GM12878 (cell line): ENCODE data around the gene RND1. TPM values are rescaled to one million over a fixed set of nuclear protein-coding genes. Genes with fewer than 3 reads are reported as not detected.

Experiments
- ATAC-seq: fragments of 200-7000 bp; cut with Tn5 transposase; 3 replicates; pipeline ENCODE4 v1.9.1; 2020; ENCODE audit warnings: mild to moderate bottlenecking, moderate library complexity
- BruUV-seq: library from RNA; stranded (reverse); fragments of 400-500 nt; replicated peaks from 2 replicates; lab custom pipeline; 2021; lab: Mats Ljungman, UMichigan
- CTCF ChIA-PET: fragments of 300-600 bp; sonication (Branson Sonifier 250); formaldehyde crosslinking; extraction: SDS; loops from one replicate; lab custom pipeline; 2021; ENCODE audit warnings: inconsistent platforms; lab: Yijun Ruan, JAX
- POLR2A ChIA-PET: fragments of 350-600 bp; formaldehyde crosslinking; extraction: SDS; loops from one replicate; lab custom pipeline; 2021; ENCODE audit warnings: inconsistent platforms; lab: Charles Lee
- RAD21 ChIA-PET: fragments of 300-600 bp; sonication (Branson Sonifier 250); formaldehyde crosslinking; loops from one replicate; lab custom pipeline; 2023; ENCODE audit warnings: antibody characterized with exemption; ENCODE audit not compliant: unreplicated experiment; lab: Charles Lee
- SMC1A ChIA-PET: fragments of 300-600 bp; sonication (Branson Sonifier 250); formaldehyde crosslinking; loops from one replicate; lab custom pipeline; 2023; ENCODE audit not compliant: unreplicated experiment, uncharacterized antibody; lab: Charles Lee
- DNase-seq: peaks from one replicate; pipeline ENCODE4 v3.0.0-alpha.2; 2011; ENCODE audit warnings: low read depth, low spot score
- FAIRE-seq: peaks from 3 replicates; lab custom pipeline; 2011; peaks lifted over from hg19 to GRCh38; lab: Jason Lieb, UNC
- H2AFZ ChIP-seq: 2 replicates; pipeline ENCODE4 v1.6.0; 2011; ENCODE audit warnings: low read depth, low read length, control low read depth; ENCODE audit not compliant: control insufficient read depth
- H3K27ac ChIP-seq: 2 replicates; pipeline ENCODE4 v1.5.1; 2011; ENCODE audit warnings: control low read depth; ENCODE audit not compliant: control insufficient read depth, insufficient read depth
- H3K27me3 ChIP-seq, 2 experiments: replicated peaks in 1 of 2; 2 replicates each; pipeline versions ENCODE4 v1.6.0 to v1.6.1; 2011; ENCODE audit warnings: low read length in 1 of 2; ENCODE audit not compliant: control insufficient read depth in 2 of 2, insufficient read depth in 2 of 2
- H3K36me3 ChIP-seq, 2 experiments: 2 replicates each; pipeline ENCODE4 v1.5.1; 2011; ENCODE audit warnings: low read length in 1 of 2; ENCODE audit not compliant: control insufficient read depth in 2 of 2, insufficient read depth in 2 of 2
- H3K4me1 ChIP-seq: 2 replicates; pipeline ENCODE4 v1.6.1; 2011; ENCODE audit warnings: mild to moderate bottlenecking, low read length, moderate library complexity, mixed read lengths; ENCODE audit not compliant: control insufficient read depth, insufficient read depth
- H3K4me2 ChIP-seq: 2 replicates; pipeline ENCODE4 v1.6.0; 2011; ENCODE audit warnings: control low read depth; ENCODE audit not compliant: control insufficient read depth, insufficient read depth
- H3K4me3 ChIP-seq: fragments of 200-600 bp; sonication (generic); 2 replicates; pipeline ENCODE4 v1.5.1; 2016
- H3K79me2 ChIP-seq: 2 replicates; pipeline ENCODE4 v1.6.0; 2011; ENCODE audit warnings: low read length; ENCODE audit not compliant: control insufficient read depth, insufficient read depth
- H3K9ac ChIP-seq: 2 replicates; pipeline ENCODE4 v1.8.0; 2011; ENCODE audit warnings: low read length, control low read depth, mixed read lengths; ENCODE audit not compliant: control insufficient read depth, insufficient read depth
- H3K9me3 ChIP-seq: replicated peaks from 3 replicates; pipeline ENCODE4 v1.5.1; 2011; ENCODE audit warnings: mild to moderate bottlenecking, low read length; ENCODE audit not compliant: control insufficient read depth, insufficient read depth
- H4K20me1 ChIP-seq: 2 replicates; pipeline ENCODE4 v1.6.0; 2011; ENCODE audit not compliant: control insufficient read depth, insufficient read depth
- BHLHE40 ChIP-seq, 2 experiments: fragments of 450-650 bp in 1 of 2; IDR thresholded peaks; 2 replicates each; pipeline ENCODE4 v1.6.1; 2011 to 2017; ENCODE audit warnings: low read depth in 2 of 2, borderline replicate concordance in 1 of 2, improper control_type of control experiment in 1 of 2, low read length in 1 of 2, mild to moderate bottlenecking in 1 of 2
- E2F4 ChIP-seq: IDR thresholded peaks from 2 replicates; pipeline ENCODE4 v1.6.1; 2012; ENCODE audit warnings: low read depth, low read length, improper control_type of control experiment
- E2F8 ChIP-seq: fragments of 450-650 bp; IDR thresholded peaks from 2 replicates; pipeline ENCODE4 v1.6.1; 2018; ENCODE audit warnings: mild to moderate bottlenecking, low read depth, moderate library complexity; ENCODE audit not compliant: partially characterized antibody
- JUND ChIP-seq: IDR thresholded peaks from 2 replicates; pipeline ENCODE4 v1.6.1; 2012; ENCODE audit warnings: low read depth, mild to moderate bottlenecking, low read length, improper control_type of control experiment, moderate library complexity
- KAT2A ChIP-seq: conservative IDR thresholded peaks from 2 replicates; pipeline ENCODE4 v1.6.1; 2011; ENCODE audit warnings: low read depth, low read length; ENCODE audit not compliant: control insufficient read depth
- LARP7 ChIP-seq: fragments of 450-650 bp; IDR thresholded peaks from 2 replicates; pipeline ENCODE4 v1.6.1; 2017; ENCODE audit warnings: mild to moderate bottlenecking
- MXI1 ChIP-seq: fragments of 150-350 bp; IDR thresholded peaks from 2 replicates; pipeline ENCODE4 v1.6.1; 2011; ENCODE audit warnings: low read depth, mild to moderate bottlenecking, inconsistent platforms, low read length, improper control_type of control experiment
- NFXL1 ChIP-seq: fragments of 450-650 bp; IDR thresholded peaks from 2 replicates; pipeline ENCODE4 v1.6.1; 2017; ENCODE audit warnings: antibody characterized with exemption, mild to moderate bottlenecking, borderline replicate concordance
- NFYB ChIP-seq: IDR thresholded peaks from 2 replicates; pipeline ENCODE4 v1.6.1; 2011; ENCODE audit warnings: low read depth, mild to moderate bottlenecking, low read length, improper control_type of control experiment, moderate library complexity; ENCODE audit not compliant: insufficient read depth
- PAX8 ChIP-seq: fragments of 450-650 bp; IDR thresholded peaks from 2 replicates; pipeline ENCODE4 v1.6.1; 2017; ENCODE audit warnings: mild to moderate bottlenecking, moderate library complexity
- PKNOX1 ChIP-seq: fragments of 450-650 bp; IDR thresholded peaks from 2 replicates; pipeline ENCODE4 v1.6.1; 2016; ENCODE audit warnings: mild to moderate bottlenecking
- RAD51 ChIP-seq: fragments of 450-650 bp; IDR thresholded peaks from 2 replicates; pipeline ENCODE4 v1.6.1; 2016; ENCODE audit warnings: moderate library complexity, mild to moderate bottlenecking, inconsistent platforms
- ZNF207 ChIP-seq: fragments of 450-650 bp; IDR thresholded peaks from 2 replicates; pipeline ENCODE4 v1.6.1; 2014; ENCODE audit warnings: antibody characterized with exemption, mild to moderate bottlenecking, borderline replicate concordance
- ZZZ3 ChIP-seq: IDR thresholded peaks from 2 replicates; pipeline ENCODE4 v1.6.1; 2011; ENCODE audit warnings: low read depth; ENCODE audit not compliant: control insufficient read depth, insufficient read length
- WGBS: methylation state at CpG from one replicate; pipeline ENCODE4 v1.1.6; 2016; ENCODE audit warnings: low lambda C conversion rate; ENCODE audit not compliant: insufficient replicate concordance, insufficient coverage; ENCODE audit errors: missing lambda C conversion rate; 5-methylcytosine and 5-hydroxymethylcytosine counted together
- in situ Hi-C: fragments of 300-500 bp; cut with MboI; formaldehyde crosslinking; loops from 9 replicates; pipeline ENCODE4 v1.14.3; 2018; ENCODE audit warnings: mixed read lengths
- intact Hi-C: fragments of 100-400 bp; cut with micrococcal nuclease; formaldehyde crosslinking; loops from one replicate; pipeline ENCODE4 v1.14.2; 2022; ENCODE audit not compliant: unreplicated experiment
- polyA plus RNA-seq, 11 experiments: library from polyadenylated mRNA; depleted of rRNA in 4 of 11; unstranded in 6 of 11; stranded (reverse) in 5 of 11; fragments of >200 nt; fragmentation: Nextera tagmentation in 4 of 11; fragmentation: Illumina TruSeq in 1 of 11; extraction: Ambion mirVana in 4 of 11; extraction: Trizol in 1 of 11; gene quantifications; 1 replicate in 1 of 11; 2 replicates in 10 of 11; pipeline versions ENCODE4 v1.2.1 to v1.2.3, GENCODE V29; 2011 to 2016; ENCODE audit warnings: inconsistent platforms in 2 of 11, missing spikeins in 2 of 11, low read depth in 1 of 11
- total RNA-seq, 4 experiments: library from RNA; depleted of rRNA in 3 of 4; stranded (reverse); fragments of >200 nt in 3 of 4; fragmentation: Illumina TruSeq in 1 of 4; extraction: Trizol in 1 of 4; gene quantifications; 2 replicates each; pipeline versions ENCODE4 v1.2.1 to v1.2.3, GENCODE V29; 2013 to 2021

RND1 gene
- total and polyA plus RNA-seq, 10 of the 15 experiments (the other 5 are each of a cell fraction or from before 2014, with no cell fraction given): 0.24 to 5.1 (median 1.5) TPM

- TF ChIP-seq E2F4 (no peak), MXI1 (no peak), ZZZ3 (no peak), RAD51 (no peak)
- TF ChIP-seq, all 136 proteins: peak for 0
Measured at GRCh38 chr12:48812389-48812788, 53.3 kb downstream of the RND1 start (continued).

GRCh38 chr12:48811437-48812090 lies 54.1 kb downstream of the RND1 start:
- CTCF ChIA-PET: interaction anchor here (1.1 to 4.9 kb wide), 2 partner anchors 16 to 93 kb away, joined by 3 to 21 read pairs; a partner anchor contains a TSS
- no peaks in the 10 kb centered on the region for H4K20me1 ChIP-seq
- WGBS: 34% methylated on average over 5 of the region's 5 CpGs
- H3K9me3 ChIP-seq: no peaks in the 10 kb centered on the region
- POLR2A ChIA-PET: interaction anchor here (0.6 kb wide), 1 partner anchor 47 kb away, joined by 4 read pairs; no protein-coding TSS in a partner anchor
- no peaks in the 10 kb centered on the region for H3K79me2 ChIP-seq
- FAIRE-seq (no peak), DNase-seq (no peak), ATAC-seq (no peak)
- peaks cover 0 to 1% of the 10 kb centered on the region in 2 experiments; a peak in 2 of 4 replicates for H3K27me3 ChIP-seq
- no peak overlapping the region for H3K9ac ChIP-seq
- in situ Hi-C loops: no loop called here
- BruUV-seq: no TSS peak
- no peak overlapping the region for H3K4me3 ChIP-seq
- H3K4me1 ChIP-seq: peaks cover 3% of the 10 kb centered on the region
- no peak overlapping the region for H3K4me2 ChIP-seq
- intact Hi-C loops: no loop called here
- RAD21 ChIA-PET: interaction anchor here (1.1 kb wide), 1 partner anchor 17 kb away, joined by 3 read pairs; no protein-coding TSS in a partner anchor
- H3K36me3 ChIP-seq: no peaks in the 10 kb centered on the region
- H3K27ac ChIP-seq: no peak overlapping the region
- H2AFZ ChIP-seq: no peak overlapping the region
- SMC1A ChIA-PET: interaction anchor here (1.2 to 1.3 kb wide), 2 partner anchors 15 to 17 kb away, joined by 4 read pairs; no protein-coding TSS in a partner anchor
- TF ChIP-seq JUND: no peak
- no peak for TF ChIP-seq KAT2A
- no peak for TF ChIP-seq LARP7
- no peak for TF ChIP-seq PAX8
- TF ChIP-seq MXI1: no peak
- no peak for TF ChIP-seq BHLHE40 (IDR thresholded peaks at IDR 0.05; ENCODE audit: borderline replicate concordance in 1 of 2, low read depth in 2 of 2, low read length in 1 of 2)
- no peak for TF ChIP-seq NFYB
- no peak for TF ChIP-seq E2F8
- no peak for TF ChIP-seq NFXL1
- TF ChIP-seq PKNOX1: no peak
- no peak for TF ChIP-seq ZNF207
